CD14-positive monocyte (primary cell): ENCODE measurements around the gene ROBO2. TPM values are rescaled to one million over a fixed set of nuclear protein-coding genes. Genes with fewer than 3 reads are reported as not detected.

ENCODE experiments used
- DNase-seq, 3 donors: peaks; one replicate each; pipeline ENCODE4 v3.0.0-alpha.2; 2011 to 2022
- H2AFZ ChIP-seq: 2 replicates; pipeline ENCODE4 v1.6.0; 2012; ENCODE audit warnings: mild to moderate bottlenecking, low read depth, low read length, inconsistent platforms; ENCODE audit not compliant: insufficient read depth, poor library complexity, severe bottlenecking
- H3K27ac ChIP-seq, 2 donors: 1 replicate in 1 of 2; 2 replicates in 1 of 2; pipeline ENCODE4 v1.5.1; 2012 to 2013; ENCODE audit warnings: low read length in 2 of 2, control low read depth in 1 of 2, inconsistent platforms in 1 of 2, low read depth in 1 of 2, mild to moderate bottlenecking in 1 of 2
- H3K27me3 ChIP-seq, 2 donors: one replicate each; pipeline versions ENCODE4 v1.6.0 to v1.6.1; 2011 to 2013; ENCODE audit warnings: low read length in 2 of 2; ENCODE audit not compliant: control insufficient read depth in 2 of 2, insufficient read depth in 2 of 2
- H3K36me3 ChIP-seq, 2 donors: replicated peaks in 1 of 2; 1 replicate in 1 of 2; 2 replicates in 1 of 2; pipeline versions ENCODE4 v1.5.1 to v1.6.1; 2012 to 2013; ENCODE audit warnings: low read length in 2 of 2, control low read depth in 1 of 2, inconsistent platforms in 1 of 2, mild to moderate bottlenecking in 1 of 2; ENCODE audit not compliant: insufficient read depth in 2 of 2, control insufficient read depth in 1 of 2
- H3K4me1 ChIP-seq, 2 donors: 1 replicate in 1 of 2; 2 replicates in 1 of 2; pipeline versions ENCODE4 v1.5.1 to v1.6.1; 2012 to 2013; ENCODE audit warnings: low read length in 2 of 2, control low read depth in 1 of 2, inconsistent platforms in 1 of 2, mild to moderate bottlenecking in 1 of 2, moderate library complexity in 1 of 2; ENCODE audit not compliant: insufficient read depth in 2 of 2, control insufficient read depth in 1 of 2
- H3K4me2 ChIP-seq: replicated peaks from 2 replicates; pipeline ENCODE3; 2012; ENCODE audit warnings: low read length, moderate library complexity, mild to moderate bottlenecking; ENCODE audit not compliant: poor library complexity, severe bottlenecking; ENCODE audit errors: extremely low read depth
- H3K4me3 ChIP-seq, 3 experiments: fragments of 200-600 bp in 1 of 3; sonication (generic) in 1 of 3; replicated peaks in 1 of 3; 1 replicate in 2 of 3; 2 replicates in 1 of 3; pipeline ENCODE4 v1.5.1; 2011 to 2013; ENCODE audit warnings: low read length in 3 of 3, mild to moderate bottlenecking in 3 of 3, control low read depth in 2 of 3, low read depth in 2 of 3, inconsistent platforms in 1 of 3, moderate library complexity in 1 of 3
- H3K79me2 ChIP-seq: 2 replicates; pipeline ENCODE4 v1.6.0; 2012; ENCODE audit warnings: mild to moderate bottlenecking, control low read depth, inconsistent platforms, low read length, moderate library complexity; ENCODE audit not compliant: insufficient read depth
- H3K9ac ChIP-seq: 2 replicates; pipeline ENCODE4 v1.6.0; 2017; ENCODE audit warnings: low read length, mild to moderate bottlenecking; ENCODE audit not compliant: insufficient read depth, poor library complexity, severe bottlenecking
- H3K9me3 ChIP-seq, 2 donors: replicated peaks in 1 of 2; 1 replicate in 1 of 2; 2 replicates in 1 of 2; pipeline versions ENCODE4 v1.5.1 to v1.6.1; 2012 to 2013; ENCODE audit warnings: low read length in 2 of 2, control low read depth in 1 of 2; ENCODE audit not compliant: control insufficient read depth in 1 of 2, insufficient read depth in 1 of 2
- H4K20me1 ChIP-seq: 2 replicates; pipeline ENCODE4 v1.6.0; 2012; ENCODE audit warnings: mild to moderate bottlenecking, low read length, control low read depth, moderate library complexity; ENCODE audit not compliant: insufficient read depth
- H3K27ac Mint-ChIP-seq, 7 donors: one replicate each; pipeline ENCODE4 v1.8.0; 2020; ENCODE audit warnings: mild to moderate bottlenecking in 7 of 7, mixed read lengths in 7 of 7, moderate library complexity in 6 of 7, inconsistent platforms in 2 of 7
- H3K27me3 Mint-ChIP-seq, 3 donors: one replicate each; pipeline ENCODE4 v1.8.0; 2021 to 2022; ENCODE audit warnings: low read depth in 3 of 3, mild to moderate bottlenecking in 3 of 3, mixed read lengths in 3 of 3, moderate library complexity in 3 of 3, inconsistent platforms in 1 of 3
- H3K36me3 Mint-ChIP-seq, 2 donors: one replicate each; pipeline ENCODE4 v1.8.0; 2020; ENCODE audit warnings: mixed read lengths in 2 of 2, inconsistent platforms in 1 of 2, mild to moderate bottlenecking in 1 of 2
- H3K4me1 Mint-ChIP-seq: one replicate; pipeline ENCODE4 v1.8.0; 2020; ENCODE audit warnings: mild to moderate bottlenecking, mixed read lengths
- H3K4me3 Mint-ChIP-seq, 2 donors: one replicate each; pipeline ENCODE4 v1.8.0; 2020; ENCODE audit warnings: mild to moderate bottlenecking in 2 of 2, mixed read lengths in 2 of 2, moderate library complexity in 1 of 2
- H3K9me3 Mint-ChIP-seq, 7 donors: one replicate each; pipeline ENCODE4 v1.8.0; 2020 to 2022; ENCODE audit warnings: mixed read lengths in 7 of 7, mild to moderate bottlenecking in 6 of 7, moderate library complexity in 6 of 7, inconsistent platforms in 2 of 7
- WGBS: methylation state at CpG from one replicate; pipeline ENCODE4 v1.1.5; 2013; ENCODE audit warnings: missing lambda C conversion rate; ENCODE audit not compliant: insufficient coverage; 5-methylcytosine and 5-hydroxymethylcytosine counted together
- intact Hi-C, 2 donors: fragments of 100-400 bp; cut with micrococcal nuclease; formaldehyde crosslinking; loops; one replicate each; pipeline versions ENCODE4 v1.15.0 to v1.15.1; 2023
- polyA plus RNA-seq, 3 donors: library from polyadenylated mRNA; depleted of rRNA in 1 of 3; unstranded in 2 of 3; stranded (reverse) in 1 of 3; fragments of 300-500 nt in 2 of 3; fragments of >200 nt in 1 of 3; fragmentation: Illumina TruSeq in 2 of 3; gene quantifications; 1 replicate in 2 of 3; 2 replicates in 1 of 3; pipeline ENCODE4 v1.2.3, GENCODE V29; 2012 to 2021
- TF ChIP-seq, protein P1 (sequence below): fragments of 200-600 bp; IDR thresholded peaks from one replicate; pipeline ENCODE4 v1.8.0; 2022; ENCODE audit warnings: antibody characterized with exemption, mild to moderate bottlenecking

ROBO2 gene
- polyA plus RNA-seq, 3 donors, result not detected

- TF ChIP-seq, protein P1, sequence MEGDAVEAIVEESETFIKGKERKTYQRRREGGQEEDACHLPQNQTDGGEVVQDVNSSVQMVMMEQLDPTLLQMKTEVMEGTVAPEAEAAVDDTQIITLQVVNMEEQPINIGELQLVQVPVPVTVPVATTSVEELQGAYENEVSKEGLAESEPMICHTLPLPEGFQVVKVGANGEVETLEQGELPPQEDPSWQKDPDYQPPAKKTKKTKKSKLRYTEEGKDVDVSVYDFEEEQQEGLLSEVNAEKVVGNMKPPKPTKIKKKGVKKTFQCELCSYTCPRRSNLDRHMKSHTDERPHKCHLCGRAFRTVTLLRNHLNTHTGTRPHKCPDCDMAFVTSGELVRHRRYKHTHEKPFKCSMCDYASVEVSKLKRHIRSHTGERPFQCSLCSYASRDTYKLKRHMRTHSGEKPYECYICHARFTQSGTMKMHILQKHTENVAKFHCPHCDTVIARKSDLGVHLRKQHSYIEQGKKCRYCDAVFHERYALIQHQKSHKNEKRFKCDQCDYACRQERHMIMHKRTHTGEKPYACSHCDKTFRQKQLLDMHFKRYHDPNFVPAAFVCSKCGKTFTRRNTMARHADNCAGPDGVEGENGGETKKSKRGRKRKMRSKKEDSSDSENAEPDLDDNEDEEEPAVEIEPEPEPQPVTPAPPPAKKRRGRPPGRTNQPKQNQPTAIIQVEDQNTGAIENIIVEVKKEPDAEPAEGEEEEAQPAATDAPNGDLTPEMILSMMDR, result no peak
- H3K27ac Mint-ChIP-seq, result no peak overlapping the region
- Histone ChIP-seq H4K20me1 (no peaks in the 10 kb centered on the region), H3K9me3 (peaks cover 6 to 7% of the 10 kb centered on the region in 2 donors), H2AFZ (no peak overlapping the region), H3K36me3 (no peaks in the 10 kb centered on the region), H3K27me3 (no peaks in the 10 kb centered on the region), H3K4me3 (no peak overlapping the region), H3K4me2 (no peak overlapping the region), H3K9ac (no peak overlapping the region), H3K79me2 (no peaks in the 10 kb centered on the region), H3K27ac (no peak overlapping the region), H3K4me1 (no peaks in the 10 kb centered on the region)
- H3K27me3 Mint-ChIP-seq, result peaks cover 0 to 2% (median 0%) of the 10 kb centered on the region in 3 donors
- no peaks in the 10 kb centered on the region for H3K4me1 Mint-ChIP-seq
- no peaks in the 10 kb centered on the region for H3K36me3 Mint-ChIP-seq
- intact Hi-C loops, result no loop called here
- H3K4me3 Mint-ChIP-seq, result no peak overlapping the region
- peaks cover 0 to 12% (median 6%) of the 10 kb centered on the region in 7 donors for H3K9me3 Mint-ChIP-seq
- whole genome bisulfite sequencing, result 57% methylated on average over 1 of the region's 1 CpG
- DNase-seq, result no peak
These were observed 628.0 kb downstream of the ROBO2 start for GRCh38 chr3:77667901-77668300.

DNA sequence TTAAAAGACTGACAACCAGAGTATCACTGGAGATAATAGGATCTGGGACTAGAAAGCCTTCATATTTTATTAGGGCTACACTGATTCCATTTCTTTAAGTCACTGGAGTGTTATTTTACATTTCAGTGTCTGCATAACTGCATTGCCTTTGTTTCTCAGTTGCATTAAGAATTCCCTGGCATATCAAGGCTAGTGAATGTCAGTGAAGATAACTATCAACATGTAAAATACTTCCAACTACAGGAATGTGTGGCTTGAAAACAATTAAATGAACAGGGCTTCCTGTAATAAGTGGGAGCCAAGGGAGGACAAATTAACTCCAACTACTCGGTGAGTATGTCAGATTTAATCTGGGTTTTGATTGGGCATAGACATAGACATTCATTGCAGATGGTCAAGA is 628.5 kb downstream of the ROBO2 start:
- H3K27me3 ChIP-seq, result no peaks in the 10 kb centered on the region

More for the DNA sequence above, 628.5 kb downstream of the ROBO2 start:
- Histone ChIP-seq H4K20me1 (no peaks in the 10 kb centered on the region), H3K9ac (no peak overlapping the region), H3K4me1 (no peaks in the 10 kb centered on the region), H2AFZ (no peak overlapping the region), H3K4me2 (no peak overlapping the region), H3K27ac (no peak overlapping the region), H3K79me2 (no peaks in the 10 kb centered on the region), H3K9me3 (peaks cover 7 to 10% of the 10 kb centered on the region in 2 donors), H3K36me3 (no peaks in the 10 kb centered on the region), H3K4me3 (no peak overlapping the region)
- Mint-ChIP-seq H3K27me3 (peaks cover 0 to 2% (median 0%) of the 10 kb centered on the region in 3 donors), H3K4me1 (no peaks in the 10 kb centered on the region), H3K4me3 (no peak overlapping the region), H3K9me3 (peaks cover 0 to 12% (median 6%) of the 10 kb centered on the region in 7 donors), H3K36me3 (no peaks in the 10 kb centered on the region), H3K27ac (no peak overlapping the region)
- no peak for DNase-seq
- TF ChIP-seq, protein P1, result no peak
- intact Hi-C loops, result no loop called here
- WGBS, result no CpG with 5 or more reads among the region's 1 CpG
